ENCODE data around the gene PDE8B. TPM values are rescaled to one million over a fixed set of nuclear protein-coding genes. Genes with fewer than 3 reads are reported as not detected.

PDE8B gene
- total and polyA plus RNA-seq, 9 donors: 0.73 to 26.7 (median 6.4) TPM

- Histone ChIP-seq H3K27ac (no peak overlapping the region), H3K27me3 (no peaks in the 10 kb centered on the region), H3K4me3 (no peak overlapping the region), H3K4me1 (ENCODE audit: insufficient read depth) (peaks cover 4% of the 10 kb centered on the region), H3K36me3 (no peaks in the 10 kb centered on the region), H3K9me3 (no peaks in the 10 kb centered on the region)
- WGBS, 3 donors: 16 to 26% (median 22%) methylated on average over 4 of the region's 4 CpGs
- no peak for DNase-seq
- intact Hi-C loops (cut with DNase I): no loop called here
- TF ChIP-seq CTCF (IDR thresholded peaks at IDR 0.05): no peak
Measured at GRCh38 chr5:77337686-77338085, 127.2 kb downstream of the PDE8B start.

DNA sequence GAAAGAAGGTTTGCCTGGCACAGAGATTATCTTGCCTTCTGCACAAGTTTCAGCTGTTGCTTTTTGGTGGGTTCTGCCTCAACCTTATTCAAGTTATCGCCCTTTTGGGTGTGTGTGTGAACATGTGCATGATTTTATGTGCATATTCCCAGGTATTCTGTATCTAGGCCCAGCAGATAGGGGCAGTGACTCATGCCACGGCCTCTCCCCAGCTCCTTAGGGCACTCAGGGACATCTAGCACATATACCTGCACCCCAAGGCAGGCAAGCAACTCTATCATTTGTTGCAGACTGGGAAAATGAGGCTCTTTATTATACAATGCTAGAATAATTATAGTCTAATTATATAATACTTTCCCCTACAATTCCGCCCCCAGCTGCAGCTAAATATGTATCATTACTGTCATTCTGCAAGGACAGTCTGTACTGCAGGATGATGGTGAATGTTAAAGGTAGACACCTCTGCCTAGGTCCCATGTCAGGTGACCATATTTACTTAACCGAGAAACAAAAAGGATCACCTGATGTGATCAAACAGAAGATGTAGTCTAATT, 128.9 kb downstream of the PDE8B start:
- no peaks in the 10 kb centered on the region for H3K36me3 ChIP-seq
- no peak overlapping the region for H3K4me3 ChIP-seq
- no peaks in the 10 kb centered on the region for H3K27me3 ChIP-seq
- H3K4me1 ChIP-seq (ENCODE audit: insufficient read depth): peaks cover under 1% of the 10 kb centered on the region
- 93 to 97% (median 95%) methylated on average over 4 of the region's 4 CpGs for WGBS, 3 donors
- no peaks in the 10 kb centered on the region for H3K9me3 ChIP-seq
- TF ChIP-seq CTCF (IDR thresholded peaks at IDR 0.05) (no peak), EP300 (IDR thresholded peaks at IDR 0.05) (no peak), POLR2A (IDR thresholded peaks at IDR 0.05) (no peak)
- no peak for DNase-seq
- intact Hi-C loops (cut with DNase I): no loop called here
- H3K27ac ChIP-seq: no peak overlapping the region

- no peak overlapping the region for H3K4me3 ChIP-seq
- 90 to 94% (median 92%) methylated on average over 3 of the region's 3 CpGs for WGBS, 3 donors
- H3K9me3 ChIP-seq: no peaks in the 10 kb centered on the region
- no peaks in the 10 kb centered on the region for H3K4me1 ChIP-seq (ENCODE audit: insufficient read depth)
- no peak for DNase-seq
- H3K36me3 ChIP-seq: no peaks in the 10 kb centered on the region
- no peaks in the 10 kb centered on the region for H3K27me3 ChIP-seq
- no peak for TF ChIP-seq EP300 (IDR thresholded peaks at IDR 0.05)
- TF ChIP-seq CTCF (IDR thresholded peaks at IDR 0.05): no peak
- TF ChIP-seq POLR2A (IDR thresholded peaks at IDR 0.05): no peak
- intact Hi-C loops (cut with DNase I): no loop called here
- no peak overlapping the region for H3K27ac ChIP-seq
Measured at GRCh38 chr5:77343165-77343564, 132.7 kb downstream of the PDE8B start.

DNA sequence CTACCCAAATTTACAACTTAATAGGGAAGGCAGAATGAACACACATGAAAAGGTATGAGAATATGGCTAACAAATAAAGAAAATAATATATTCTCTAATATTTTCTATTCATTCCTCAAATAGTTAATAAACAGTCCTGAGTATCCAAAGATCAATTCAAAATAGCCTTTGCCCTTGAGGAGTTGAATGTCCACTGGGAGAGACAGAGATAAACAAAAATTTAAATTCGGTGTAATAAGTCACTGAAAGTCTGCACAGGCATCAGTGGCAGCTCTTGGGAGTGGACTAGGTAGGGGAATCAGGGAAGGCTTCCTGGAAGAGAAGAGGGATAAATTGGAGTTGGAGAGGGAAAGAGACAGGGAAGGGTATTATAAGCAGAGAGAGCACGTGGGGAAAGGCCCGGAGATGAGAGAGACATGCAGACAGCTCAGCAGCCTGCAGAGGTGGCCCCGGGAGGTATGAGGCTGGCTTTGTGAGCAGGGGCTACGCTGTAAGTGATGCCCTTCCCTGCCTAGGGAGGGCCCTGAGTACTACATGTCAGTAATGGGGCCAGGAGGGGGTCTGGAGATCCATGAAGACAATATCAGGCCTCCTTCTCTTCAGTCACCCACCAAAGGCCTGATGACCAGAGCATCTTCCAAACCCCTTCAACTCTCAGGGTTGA, 137.1 kb downstream of the PDE8B start:
- no peaks in the 10 kb centered on the region for H3K27me3 ChIP-seq
- DNase-seq: no peak
- no peaks in the 10 kb centered on the region for H3K4me1 ChIP-seq (ENCODE audit: insufficient read depth)
- H3K4me3 ChIP-seq: no peak overlapping the region
- intact Hi-C loops (cut with DNase I): no loop called here
- no peak overlapping the region for H3K27ac ChIP-seq
- H3K36me3 ChIP-seq: no peaks in the 10 kb centered on the region
- TF ChIP-seq EP300 (IDR thresholded peaks at IDR 0.05) (no peak), CTCF (IDR thresholded peaks at IDR 0.05) (no peak), POLR2A (IDR thresholded peaks at IDR 0.05) (no peak)
- no peaks in the 10 kb centered on the region for H3K9me3 ChIP-seq
- WGBS, 3 donors: 85 to 92% (median 88%) methylated on average over 5 of the region's 5 CpGs

Measured in ovary (tissue), 9 donors.